Stimulated activated CD4-positive, alpha-beta T cell treated with anti-CD3 and anti-CD28 coated beads, Interleukin-12 subunit alpha, Interleukin-12 subunit beta, amount 100 ng/mL, for 48 hours (primary cell): ENCODE results near the gene ACADL.
A peak's percentile ranks its signal among the peaks of the same experiment; 100 is the strongest.
"Not testable (repeated sequence)": the region's sequence is repeated elsewhere in the genome, so short reads cannot be mapped to it uniquely, and the experiment has no call there.

Experiments used
- DNase-seq, 3 donors: peaks; one replicate each; pipeline ENCODE4 v3.0.0-alpha.2; 2020; ENCODE audit warnings: low read depth in 2 of 3, low spot score in 1 of 3

Gene ACADL

DNA sequence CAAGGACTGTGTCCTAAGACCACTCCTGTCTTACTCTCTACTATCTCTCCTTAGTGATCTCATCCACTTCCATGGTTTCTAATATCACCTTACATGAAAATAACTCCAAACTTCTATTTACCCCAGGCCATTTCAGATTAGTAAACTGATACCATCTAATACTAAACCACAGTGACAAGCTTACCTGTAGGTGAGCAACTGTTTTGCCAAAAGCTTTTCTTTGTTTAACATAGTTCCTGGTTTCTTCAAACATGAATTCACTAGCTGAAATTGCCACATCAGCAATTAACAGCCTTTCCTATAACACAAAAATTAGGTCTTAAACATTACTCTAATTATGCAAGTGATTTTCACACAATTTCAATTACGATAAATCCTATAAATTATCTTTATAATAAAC lies 22.1 kb downstream of the ACADL start:
- DNase-seq, result no peak

GRCh38 chr2:210199854-210200253 lies 25.4 kb downstream of the ACADL start:
- no peak for DNase-seq

GRCh38 chr2:210199186-210199765 lies 26.0 kb downstream of the ACADL start:
- no peak for DNase-seq

DNA sequence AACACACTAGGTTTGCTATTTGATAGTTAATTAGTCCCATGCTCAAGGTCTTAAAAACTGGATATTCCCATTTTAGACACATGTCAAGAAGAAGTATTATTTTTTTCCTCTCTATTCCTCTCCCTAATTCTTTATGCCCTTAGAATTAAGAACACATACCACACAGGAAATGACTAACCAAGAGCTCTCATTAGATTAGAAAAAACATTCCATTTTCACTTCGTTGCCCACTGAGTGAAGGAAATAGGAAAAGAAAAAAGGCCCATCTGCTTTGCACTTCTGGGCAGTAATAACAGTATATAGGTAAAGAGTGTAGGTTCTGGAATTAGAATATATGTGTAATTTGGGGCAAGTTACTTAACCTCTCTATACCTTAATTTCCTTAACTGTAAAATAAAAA lies 26.9 kb downstream of the ACADL start:
- no peak for DNase-seq

DNA sequence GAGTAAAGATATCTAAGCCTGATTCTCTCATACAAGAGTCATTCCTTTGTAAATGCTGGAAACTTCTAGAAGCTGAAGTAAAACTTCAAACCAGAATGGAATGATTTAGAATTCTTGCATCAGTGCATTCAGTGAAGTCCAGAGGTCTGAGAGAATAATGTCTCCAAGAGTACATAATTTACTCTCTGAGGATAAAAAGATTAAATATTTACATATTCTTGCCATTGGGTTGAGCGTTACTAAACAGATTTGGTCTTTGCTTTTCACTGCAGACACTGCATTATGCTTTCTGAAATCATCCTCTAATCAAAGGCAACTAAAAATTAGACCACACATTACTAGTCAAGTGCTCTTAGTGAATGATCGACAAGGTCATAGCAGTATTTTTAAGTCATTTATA lies 27.5 kb downstream of the ACADL start:
- DNase-seq, result no peak

GRCh38 chr2:210195101-210195852 lies 30.0 kb downstream of the ACADL start:
- no peak for DNase-seq

DNA sequence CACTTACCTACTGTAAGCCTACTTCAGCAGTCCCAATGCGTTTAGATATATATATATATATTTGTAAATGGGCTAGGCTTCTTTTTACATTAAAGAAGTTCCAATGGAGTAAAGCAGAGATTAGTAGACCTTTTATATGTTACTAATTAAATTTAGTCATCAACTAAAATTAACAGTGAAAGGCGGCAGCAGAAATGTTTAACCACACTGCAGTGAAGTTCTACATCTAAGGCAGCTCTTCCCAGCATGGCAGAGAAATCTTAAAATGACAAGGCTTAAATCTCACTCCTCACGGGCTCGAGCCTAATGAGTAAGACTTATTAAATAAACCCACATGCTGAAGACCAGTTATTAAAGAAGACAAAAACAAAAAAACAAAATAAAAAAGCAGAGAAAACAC lies 34.9 kb downstream of the ACADL start:
- no peak for DNase-seq

DNA sequence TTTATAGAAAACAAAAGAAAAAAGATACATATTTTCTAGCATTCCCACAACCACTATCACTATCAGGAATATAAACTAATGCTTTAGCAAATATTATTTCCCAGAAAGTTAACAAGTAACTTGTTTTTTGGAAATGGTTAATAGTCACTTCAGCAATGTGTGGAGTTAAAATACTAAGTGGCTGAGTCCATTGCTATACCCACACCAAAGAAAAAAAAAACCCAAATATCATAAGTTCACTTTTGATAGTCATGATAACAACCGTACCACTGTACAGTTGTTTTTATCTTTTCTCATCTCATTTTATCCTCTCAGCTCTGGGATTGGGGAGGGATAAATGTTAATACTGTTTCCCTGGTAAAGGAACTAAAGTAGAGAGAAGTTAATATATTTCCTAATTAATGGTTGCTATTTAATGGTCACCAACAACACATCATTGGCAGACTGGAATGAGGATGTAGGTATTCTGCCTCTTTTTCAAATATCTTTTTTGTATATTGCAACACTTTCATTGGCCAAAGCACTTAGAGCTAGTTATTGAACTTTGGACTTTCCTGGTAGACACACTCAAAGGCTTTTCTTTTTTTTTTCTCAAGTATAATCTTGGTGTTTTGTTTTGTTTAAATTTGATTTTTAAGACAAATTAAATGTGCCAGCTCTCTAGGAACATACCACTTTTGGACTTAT lies 35.7 kb downstream of the ACADL start:
- DNase-seq, result no peak

GRCh38 chr2:210188755-210189154 lies 36.5 kb downstream of the ACADL start:
- DNase-seq, result no peak

DNA sequence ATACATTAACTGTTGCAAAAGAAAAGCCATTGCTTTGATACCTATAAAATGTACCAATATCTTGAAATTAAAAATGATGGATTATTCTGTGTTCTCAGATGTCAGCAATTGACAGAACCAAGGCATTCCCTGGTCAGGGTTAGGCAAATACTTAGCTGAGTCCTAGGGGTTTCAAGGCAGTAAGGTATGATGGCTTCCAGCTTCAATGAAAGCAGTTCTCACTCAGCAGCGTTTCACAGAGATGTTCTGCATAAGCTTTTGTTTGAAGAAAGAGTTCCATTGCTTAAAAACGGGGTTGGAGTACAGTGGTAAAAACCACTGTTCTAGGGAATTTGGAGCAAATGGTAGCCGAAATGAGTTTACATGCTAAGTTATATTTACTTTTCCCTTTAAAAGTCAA lies 37.1 kb downstream of the ACADL start:
- DNase-seq, result no peak

- DNase-seq, result not testable (repeated sequence)
These were observed 41.3 kb downstream of the ACADL start for GRCh38 chr2:210183936-210184335.

DNA sequence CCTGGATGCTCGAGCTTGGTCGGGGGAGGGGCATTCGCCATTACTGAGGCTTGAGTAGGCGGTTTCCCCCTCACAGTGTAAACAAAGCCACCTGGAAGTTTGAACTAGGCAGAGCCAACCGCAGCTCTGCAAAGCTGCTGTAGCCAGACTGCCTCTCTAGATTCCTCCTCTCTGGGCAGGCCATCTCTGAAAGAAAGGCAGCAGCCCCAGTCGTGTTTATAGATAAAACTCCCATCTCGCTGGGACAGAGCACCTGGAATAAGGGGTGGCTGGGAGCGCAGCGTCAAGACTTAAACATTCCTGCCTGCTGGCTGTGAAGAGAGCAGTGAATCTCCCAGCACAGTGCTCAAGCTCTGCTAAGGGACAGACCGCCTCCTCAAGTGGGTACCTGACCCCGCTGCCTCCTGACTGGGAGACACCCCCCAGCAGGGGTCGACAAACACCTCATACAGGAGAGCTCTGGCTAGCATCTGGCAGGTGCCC lies 43.6 kb downstream of the ACADL start:
- DNase-seq, result not testable (repeated sequence)

GRCh38 chr2:210181033-210181605 lies 44.1 kb downstream of the ACADL start:
- not testable (repeated sequence) for DNase-seq

- no peak for DNase-seq
These were observed 44.8 kb downstream of the ACADL start for GRCh38 chr2:210180477-210180876.

DNA sequence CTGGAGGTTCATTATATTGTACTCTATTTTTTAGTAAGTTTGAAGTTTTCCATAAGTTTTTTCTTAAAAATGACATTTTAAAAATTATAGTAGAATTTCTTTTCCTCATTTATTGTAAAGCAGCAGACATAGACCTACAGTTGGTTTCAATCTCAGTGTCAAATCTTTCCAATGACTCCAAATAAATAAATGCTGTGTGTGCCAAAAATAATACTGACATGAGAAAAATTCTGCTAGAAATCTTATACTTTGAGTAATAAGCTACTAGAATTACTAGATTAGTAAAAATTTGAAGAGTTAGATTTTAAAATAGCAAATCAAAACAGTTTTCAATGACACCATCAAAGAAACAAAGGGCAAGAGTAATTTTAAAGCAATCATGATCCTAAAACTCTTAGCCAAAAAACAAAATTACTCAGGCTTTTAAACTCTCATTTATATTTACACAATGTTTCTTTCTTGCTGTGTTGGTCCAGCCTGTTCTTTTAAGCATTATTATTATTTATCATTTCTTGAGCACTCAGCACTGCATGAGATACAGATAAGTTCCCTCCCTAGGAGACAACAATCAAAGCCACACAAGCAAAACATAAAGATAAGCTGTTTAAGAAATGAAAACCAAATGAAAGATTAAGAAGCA lies 45.8 kb downstream of the ACADL start:
- no peak for DNase-seq

GRCh38 chr2:210177769-210178168 lies 47.5 kb downstream of the ACADL start:
- no peak for DNase-seq

DNA sequence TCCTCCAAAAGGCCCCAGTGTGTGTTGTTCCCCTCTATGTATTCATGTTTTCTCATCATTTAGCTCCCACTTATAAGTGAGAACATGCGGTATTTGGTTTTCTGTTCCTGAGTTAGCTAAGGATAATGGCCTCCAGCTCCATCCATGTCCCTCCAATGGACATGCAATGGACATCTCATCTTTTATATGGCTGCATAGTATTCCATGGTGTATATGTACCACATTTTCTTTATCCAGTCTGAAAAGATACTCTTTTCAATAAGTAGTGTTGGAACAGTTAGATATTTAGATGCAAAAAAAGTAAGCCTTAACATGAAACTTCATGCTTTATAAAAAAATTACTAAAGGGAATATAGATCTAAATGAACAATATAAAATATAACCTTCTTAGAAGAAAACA lies 48.1 kb downstream of the ACADL start:
- DNase-seq, result not testable (repeated sequence)

- no peak for DNase-seq
These were observed 51.2 kb downstream of the ACADL start for GRCh38 chr2:210174086-210174485.

GRCh38 chr2:210172219-210172575 lies 53.0 kb downstream of the ACADL start:
- no peak for DNase-seq

- peak; percentile 93 to 97 (median 96) for DNase-seq
These were observed 53.7 kb downstream of the ACADL start, which contains the start of gene KANSL1L for GRCh38 chr2:210171309-210172218. Gene KANSL1L, minus strand, starts transcription at chr2:210171409. Its CDS starts 16,827 bp downstream, at chr2:210154582.
